Mesenteric fat pad (tissue), 1 donor: ENCODE measurements around the gene RABGGTA. TPM values are rescaled to one million over a fixed set of nuclear protein-coding genes. Genes with fewer than 3 reads are reported as not detected.
"Not testable (repeated sequence)": the region's sequence is repeated elsewhere in the genome, so short reads cannot be mapped to it uniquely, and the experiment has no call there.

Source experiments
- DNase-seq: peaks from one replicate; pipeline ENCODE4 v3.0.0-alpha.2; 2020; ENCODE audit warnings: low spot score
- total RNA-seq: library from RNA; stranded (reverse); fragmentation: NEBNext Ultra II Directional; extraction: Animal tissue kit (Norgen Biotek cat#: 25700); gene quantifications from one replicate; pipeline ENCODE4 v1.2.1, GENCODE V29; 2021
- donor health status: DM: yes; HTN: yes; CAD: no.

Gene RABGGTA
- total RNA-seq, 1 donor from 2014 or later = 17.0 TPM

DNA sequence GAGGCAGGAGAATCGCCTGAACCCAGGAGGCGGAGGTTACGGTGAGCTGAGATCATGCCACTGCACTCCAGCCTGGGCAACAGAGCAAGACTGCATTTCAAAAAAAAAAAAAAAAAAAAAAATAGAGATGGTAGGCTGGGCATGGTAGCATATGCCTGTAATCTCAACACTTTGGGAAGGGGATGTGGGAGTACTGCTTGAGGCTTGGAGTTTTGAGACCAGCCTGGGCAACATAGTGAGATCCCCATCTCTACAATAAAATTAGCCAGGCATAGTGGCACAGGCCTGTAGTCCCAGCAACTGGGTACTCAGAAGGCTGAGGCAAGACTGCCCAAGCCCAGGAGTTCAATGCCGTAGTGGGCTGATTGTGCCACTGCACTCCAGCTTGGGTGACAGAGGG is 48.4 kb downstream of the RABGGTA start:
- DNase-seq = peak; percentile 28

DNA sequence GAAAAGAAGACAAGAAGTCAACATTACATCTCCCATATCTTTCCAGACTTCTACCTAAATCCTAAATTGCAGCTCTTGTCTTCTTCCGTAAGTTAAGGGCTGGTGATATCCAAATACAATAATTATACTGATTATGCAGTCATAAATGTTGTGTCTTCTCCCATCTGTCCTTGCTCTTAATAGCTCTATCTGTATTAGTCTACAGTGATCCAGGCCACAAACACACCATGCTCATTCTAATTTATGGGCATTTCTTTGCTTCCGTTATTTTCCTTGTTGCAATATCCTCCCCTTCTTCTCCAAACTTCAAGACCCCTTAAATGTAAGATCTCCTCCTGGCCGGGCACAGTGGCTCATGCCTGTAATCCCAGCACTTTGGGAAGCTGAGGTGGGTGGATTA is 51.9 kb downstream of the RABGGTA start:
- DNase-seq = no peak

DNA sequence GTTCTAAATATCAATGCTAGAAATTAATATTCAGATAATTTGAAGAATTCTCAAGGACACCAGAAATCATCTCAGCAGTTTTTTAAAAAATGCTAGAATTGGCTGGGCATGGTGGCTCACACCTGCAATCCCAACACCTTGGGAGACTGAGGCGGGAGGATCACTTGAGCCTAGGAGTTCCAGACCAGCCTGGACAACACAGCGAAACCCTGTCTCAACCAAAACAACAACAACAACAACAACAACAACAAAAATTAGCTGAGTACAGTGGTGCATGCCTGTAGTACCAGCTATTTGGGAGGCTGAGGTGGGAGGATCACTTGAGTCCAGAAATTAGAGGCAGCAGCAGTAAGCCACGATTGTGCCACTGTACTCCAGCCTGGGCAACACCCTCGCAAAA is 52.3 kb downstream of the RABGGTA start:
- DNase-seq = no peak

DNA sequence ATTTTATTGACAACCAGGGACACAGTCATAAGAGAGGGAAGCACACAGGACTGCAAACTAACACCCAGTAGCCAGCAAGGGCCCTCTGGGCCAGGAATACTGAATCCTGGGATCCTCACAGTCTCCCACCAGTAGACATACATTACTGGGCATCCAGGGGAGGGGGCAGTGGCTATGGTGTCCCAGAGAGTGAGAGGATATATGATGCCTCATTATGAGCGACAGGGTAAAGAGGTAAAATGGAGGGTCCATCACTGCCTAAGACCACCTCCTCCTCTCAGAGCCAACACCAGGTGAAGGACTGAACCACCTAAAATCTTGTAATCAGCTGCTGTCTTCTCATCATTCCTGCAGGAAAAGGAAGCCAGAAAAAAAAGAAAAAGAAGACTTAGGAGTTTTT is 54.5 kb downstream of the RABGGTA start:
- DNase-seq = not testable (repeated sequence)

DNA sequence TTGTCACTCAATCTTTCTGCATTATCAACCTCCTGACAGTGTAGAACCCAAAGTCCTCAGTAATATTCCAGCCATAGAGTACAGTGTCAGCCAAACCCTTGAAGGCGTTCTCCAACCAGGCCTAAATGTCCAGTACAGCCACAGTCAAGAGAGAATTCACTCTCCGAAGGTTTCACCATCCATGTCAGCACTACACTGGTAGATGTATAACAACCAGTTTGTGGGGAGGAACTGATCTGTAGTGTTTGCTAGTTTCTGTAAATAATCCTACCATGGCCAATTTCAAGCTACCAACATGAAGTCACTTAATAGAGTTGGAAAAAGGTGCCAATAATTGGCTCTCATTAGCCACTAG is 55.1 kb downstream of the RABGGTA start:
- DNase-seq = no peak

Other genes starting within 250 kb of the RABGGTA start
- gene CARMIL3, start 219.6 kb downstream of the RABGGTA start, total RNA-seq = 0.61 TPM
- gene CPNE6, start 200.0 kb downstream of the RABGGTA start, total RNA-seq = not detected
- 39.1 TPM for gene PCK2, start 177.3 kb downstream of the RABGGTA start, total RNA-seq
- gene DCAF11, start 156.8 kb downstream of the RABGGTA start, total RNA-seq = 31.7 TPM
- gene NRL, start 156.6 kb downstream of the RABGGTA start, total RNA-seq = 1.6 TPM
- gene FITM1, start 140.9 kb downstream of the RABGGTA start, total RNA-seq = 0.58 TPM
- gene PSME1, start 135.4 kb downstream of the RABGGTA start, total RNA-seq = 121 TPM
- gene EMC9, start 130.0 kb downstream of the RABGGTA start, total RNA-seq = 15.5 TPM
- 113 TPM for gene PSME2, start 125.0 kb downstream of the RABGGTA start, total RNA-seq
- gene RNF31, start 124.1 kb downstream of the RABGGTA start, total RNA-seq = 60.0 TPM
- gene IRF9, start 110.3 kb downstream of the RABGGTA start, total RNA-seq = 102 TPM
- 31.5 TPM for gene REC8, start 99.5 kb downstream of the RABGGTA start, total RNA-seq
- 46.3 TPM for gene IPO4, start 82.8 kb downstream of the RABGGTA start, total RNA-seq
- gene TM9SF1, start 76.2 kb downstream of the RABGGTA start, total RNA-seq = 51.0 TPM
- gene TSSK4, start 65.9 kb downstream of the RABGGTA start, total RNA-seq = not detected
- 58.7 TPM for gene CHMP4A, start 58.1 kb downstream of the RABGGTA start, total RNA-seq
- gene MDP1, start 55.5 kb downstream of the RABGGTA start, total RNA-seq = 10.3 TPM
- 169 TPM for gene NEDD8, start 39.2 kb downstream of the RABGGTA start, total RNA-seq
- 46.5 TPM for gene GMPR2, start 38.7 kb downstream of the RABGGTA start, total RNA-seq
- gene TINF2, start 29.0 kb downstream of the RABGGTA start, total RNA-seq = 73.3 TPM
- 0.77 TPM for gene TGM1, start 8.4 kb downstream of the RABGGTA start, total RNA-seq
- 19.0 TPM for gene DHRS1, start 28.2 kb upstream of the RABGGTA start, total RNA-seq
- 23.4 TPM for gene NOP9, start 28.3 kb upstream of the RABGGTA start, total RNA-seq
- 19.1 TPM for gene CIDEB, start 36.4 kb upstream of the RABGGTA start, total RNA-seq
- 7.2 TPM for gene LTB4R2, start 38.5 kb upstream of the RABGGTA start, total RNA-seq
- 11.9 TPM for gene LTB4R, start 39.9 kb upstream of the RABGGTA start, total RNA-seq
- 59.6 TPM for gene ADCY4, start 63.5 kb upstream of the RABGGTA start, total RNA-seq
- gene RIPK3, start 68.4 kb upstream of the RABGGTA start, total RNA-seq = 12.7 TPM
- gene NFATC4, start 96.6 kb upstream of the RABGGTA start, total RNA-seq = 41.3 TPM
- gene NYNRIN, start 127.4 kb upstream of the RABGGTA start, total RNA-seq = 11.7 TPM
- 5.0 TPM for gene CBLN3, start 158.1 kb upstream of the RABGGTA start, total RNA-seq
- 41.4 TPM for gene KHNYN, start 158.4 kb upstream of the RABGGTA start, total RNA-seq
- 50.1 TPM for gene SDR39U1, start 171.2 kb upstream of the RABGGTA start, total RNA-seq
- 1.4 TPM for gene CMA1, start 236.7 kb upstream of the RABGGTA start, total RNA-seq